Measurements from ENCODE around the gene CARMIL1. TPM values are rescaled to one million over a fixed set of nuclear protein-coding genes. Genes with fewer than 3 reads are reported as not detected.
"Not testable (repeated sequence)": the region's sequence is repeated elsewhere in the genome, so short reads cannot be mapped to it uniquely, and the experiment has no call there.

CARMIL1 gene
- polyA plus RNA-seq, 4 donors = 97.2 to 123 (median 113) TPM

DNA sequence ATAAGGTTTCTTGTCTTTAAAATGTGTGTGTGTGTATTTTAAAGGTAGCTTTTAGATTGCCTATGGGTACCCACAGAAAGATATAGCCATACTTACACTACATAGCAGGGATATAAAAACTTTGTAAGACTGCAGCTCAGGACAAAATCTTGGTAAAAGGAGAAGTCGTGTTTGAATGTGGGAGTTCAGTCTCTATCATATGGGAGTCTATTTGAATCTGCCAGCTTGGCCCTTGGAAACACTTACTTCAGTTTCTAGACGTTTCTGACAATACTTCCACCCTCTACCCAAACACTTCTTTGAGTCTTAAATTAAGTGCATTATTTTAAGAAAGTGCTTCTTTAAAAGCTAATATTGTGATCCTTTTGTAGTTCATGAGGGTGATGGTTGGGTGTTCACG lies 155.7 kb downstream of the CARMIL1 start:
- DNase-seq (ENCODE audit: low read depth in 4 of 4, low spot score in 3 of 4) = no peak

DNA sequence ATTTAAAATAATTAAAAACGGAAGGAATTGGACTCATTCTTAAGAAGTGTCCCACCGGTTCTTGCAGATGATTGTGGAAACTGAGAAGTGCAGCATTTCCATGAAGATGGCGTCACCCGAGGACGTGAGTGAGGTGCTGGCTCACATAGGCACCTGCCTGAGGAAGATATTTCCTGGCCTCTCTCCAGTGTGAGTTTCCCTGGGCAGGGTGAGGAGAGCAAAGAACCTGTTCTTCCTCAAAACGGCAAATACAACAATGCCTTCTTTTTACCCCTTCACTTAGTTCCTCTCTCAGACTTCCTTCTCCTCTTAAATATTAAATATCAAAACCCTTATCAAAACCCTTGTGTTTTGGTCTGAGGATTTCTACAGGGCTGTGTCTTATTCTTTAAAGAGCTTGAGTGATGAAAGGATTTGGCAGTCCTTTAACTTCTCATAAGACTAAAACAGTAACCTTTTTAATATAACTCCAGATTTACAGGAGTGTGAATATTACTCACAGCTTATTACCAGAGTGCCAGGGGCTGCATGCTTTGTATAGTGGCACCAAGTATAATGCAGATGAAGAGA lies 156.3 kb downstream of the CARMIL1 start:
- DNase-seq (ENCODE audit: low read depth in 4 of 4, low spot score in 3 of 4) = no peak

DNA sequence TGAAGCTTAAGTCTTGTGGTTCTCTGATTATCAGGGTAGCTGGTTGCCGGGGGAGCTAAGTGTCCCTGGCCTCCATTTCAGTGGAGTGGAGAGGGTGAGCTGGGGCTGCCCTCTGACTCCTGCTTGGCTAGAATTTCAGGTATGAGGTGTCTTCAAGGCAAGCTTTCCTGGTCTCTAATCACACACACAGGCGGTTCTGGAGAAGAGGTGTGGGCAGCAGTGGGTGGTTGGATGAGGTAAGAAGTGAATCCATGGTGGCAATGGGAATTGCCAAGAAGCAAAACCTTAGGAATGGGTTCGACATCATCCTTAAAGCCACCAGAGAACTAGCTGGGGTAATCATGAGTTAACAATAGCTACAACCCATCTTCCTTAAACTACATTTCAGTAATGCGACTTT lies 157.6 kb downstream of the CARMIL1 start:
- no peak for DNase-seq (ENCODE audit: low read depth in 4 of 4, low spot score in 3 of 4)

- DNase-seq (ENCODE audit: low read depth in 4 of 4, low spot score in 3 of 4) = no peak
These were observed 160.2 kb downstream of the CARMIL1 start for GRCh38 chr6:25439368-25439767.

- no peak for DNase-seq (ENCODE audit: low read depth in 4 of 4, low spot score in 3 of 4)
These were observed 162.6 kb downstream of the CARMIL1 start for GRCh38 chr6:25441663-25442270.

GRCh38 chr6:25442898-25443297 lies 163.7 kb downstream of the CARMIL1 start:
- DNase-seq (ENCODE audit: low read depth in 4 of 4, low spot score in 3 of 4) = no peak

GRCh38 chr6:25444521-25444920 lies 165.3 kb downstream of the CARMIL1 start:
- not testable (repeated sequence) for DNase-seq (ENCODE audit: low read depth in 4 of 4, low spot score in 3 of 4)

DNA sequence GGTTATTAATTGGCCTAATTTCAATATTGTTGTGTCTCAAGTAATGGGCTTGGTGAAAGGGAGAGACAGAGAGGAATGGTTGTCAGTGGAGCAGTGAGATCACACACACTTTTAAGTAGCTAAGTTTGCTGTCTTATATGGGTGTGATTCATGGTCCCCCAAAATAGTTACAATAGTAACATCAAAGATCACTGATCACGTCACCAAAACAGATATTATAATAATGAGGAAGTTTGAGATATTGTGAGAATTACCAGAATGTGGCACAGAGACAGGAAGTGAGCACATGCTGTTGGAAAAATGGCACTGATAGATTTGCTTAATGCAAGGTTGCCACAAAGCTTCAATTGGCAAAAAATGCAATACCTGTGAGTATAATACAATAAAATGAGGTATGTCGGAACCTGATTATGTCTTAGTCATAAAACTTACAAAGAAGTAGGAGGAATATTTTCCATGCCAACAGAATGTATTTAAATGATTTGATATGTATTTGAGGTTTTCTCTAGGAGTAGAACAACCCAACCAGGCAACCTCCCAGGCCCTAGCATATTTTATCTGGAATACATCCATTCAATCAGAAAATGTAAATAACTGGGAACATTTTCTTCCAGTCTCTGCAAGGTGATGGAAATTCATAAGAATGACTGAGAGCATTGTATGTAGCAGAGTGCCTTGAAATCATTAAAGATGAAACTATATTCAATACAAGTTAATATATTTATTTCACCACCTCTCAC lies 167.8 kb downstream of the CARMIL1 start:
- DNase-seq (ENCODE audit: low read depth in 4 of 4, low spot score in 3 of 4) = no peak

GRCh38 chr6:25447570-25447929 lies 168.4 kb downstream of the CARMIL1 start:
- DNase-seq (ENCODE audit: low read depth in 4 of 4, low spot score in 3 of 4) = no peak

- DNase-seq (ENCODE audit: low read depth in 4 of 4, low spot score in 3 of 4) = no peak
These were observed 169.9 kb downstream of the CARMIL1 start for GRCh38 chr6:25448965-25449538.

GRCh38 chr6:25449774-25450173 lies 170.6 kb downstream of the CARMIL1 start:
- DNase-seq (ENCODE audit: low read depth in 4 of 4, low spot score in 3 of 4) = no peak

- DNase-seq (ENCODE audit: low read depth in 4 of 4, low spot score in 3 of 4) = no peak
These were observed 171.5 kb downstream of the CARMIL1 start for GRCh38 chr6:25450469-25451198.

- no peak for DNase-seq (ENCODE audit: low read depth in 4 of 4, low spot score in 3 of 4)
These were observed 172.9 kb downstream of the CARMIL1 start for GRCh38 chr6:25452031-25452430.

- no peak for DNase-seq (ENCODE audit: low read depth in 4 of 4, low spot score in 3 of 4)
These were observed 174.1 kb downstream of the CARMIL1 start for GRCh38 chr6:25453288-25453687.

DNA sequence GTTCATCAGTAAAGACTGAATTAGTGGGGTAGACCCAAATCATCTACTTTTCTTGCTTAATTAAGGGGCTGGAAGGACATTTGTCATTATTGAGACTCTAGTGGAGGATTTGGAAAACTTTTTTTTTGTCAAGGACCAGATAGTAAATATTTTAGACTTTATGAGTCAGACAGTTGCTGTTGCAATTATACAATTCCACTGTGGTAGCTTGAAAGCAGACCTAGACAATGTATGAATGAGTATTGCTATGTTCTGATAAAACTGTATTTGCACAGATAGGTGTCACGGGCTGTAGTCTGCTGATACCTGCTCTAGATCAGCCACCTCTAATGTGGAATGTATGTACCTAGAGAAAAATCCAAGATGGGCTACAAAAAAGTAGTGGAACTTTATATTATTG lies 175.0 kb downstream of the CARMIL1 start:
- no peak for DNase-seq (ENCODE audit: low read depth in 4 of 4, low spot score in 3 of 4)

DNA sequence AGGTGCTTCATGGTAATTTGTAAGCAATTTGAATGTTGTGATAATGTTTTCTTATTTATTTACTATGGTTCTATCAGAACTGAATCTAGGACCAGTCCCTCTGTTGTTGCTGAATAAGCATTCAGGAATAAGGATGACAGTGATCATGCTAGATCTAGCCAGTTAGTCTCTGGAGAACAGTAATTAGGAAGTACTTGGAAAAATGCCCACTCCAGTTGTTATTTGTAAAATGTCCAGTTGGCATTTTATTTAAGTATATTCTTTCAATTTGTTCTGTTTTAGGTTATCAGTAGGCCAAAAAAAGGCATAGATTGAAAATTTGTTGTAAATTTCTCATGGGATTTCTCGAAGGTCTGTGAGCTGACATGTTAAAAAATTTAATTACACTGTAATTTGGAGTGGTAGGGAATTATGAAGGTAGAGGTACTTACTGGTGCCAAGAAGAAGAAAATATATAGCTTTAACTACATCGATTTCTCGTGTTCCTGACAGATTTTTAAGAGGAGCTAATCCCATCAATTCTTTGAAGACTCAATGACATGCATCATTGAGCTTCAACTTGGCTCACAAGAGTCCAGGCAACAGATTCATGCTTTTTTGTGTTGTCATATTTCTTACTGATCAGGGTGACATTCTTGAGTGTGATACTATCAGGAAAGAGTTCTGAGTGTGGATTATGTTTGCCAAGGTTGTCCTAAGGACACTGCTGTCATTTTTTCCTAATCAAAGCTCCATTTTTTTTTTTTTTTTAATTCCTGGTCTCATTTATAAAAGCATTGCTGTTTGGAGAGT lies 177.3 kb downstream of the CARMIL1 start:
- no peak for DNase-seq (ENCODE audit: low read depth in 4 of 4, low spot score in 3 of 4)

DNA sequence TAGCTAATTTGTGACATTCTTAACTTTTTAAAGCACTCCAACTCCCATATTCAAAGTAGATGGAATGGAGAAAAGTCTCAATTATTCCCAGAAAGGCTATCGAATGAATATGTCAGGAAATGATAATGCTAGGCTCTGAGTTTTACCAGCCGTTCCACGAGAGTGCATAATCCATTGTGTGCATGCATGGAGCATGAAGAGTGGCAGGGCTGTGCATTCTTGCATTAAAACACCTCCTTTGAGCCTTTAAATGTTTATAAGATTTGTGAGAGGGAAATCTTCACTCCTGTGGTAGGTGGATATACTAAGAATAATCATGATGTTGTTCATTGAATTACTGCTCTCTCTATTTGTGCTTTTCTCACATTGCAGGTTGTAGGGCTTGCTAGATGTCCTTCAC lies 178.3 kb downstream of the CARMIL1 start:
- no peak for DNase-seq (ENCODE audit: low read depth in 4 of 4, low spot score in 3 of 4)

GRCh38 chr6:25458485-25458884 lies 179.3 kb downstream of the CARMIL1 start:
- DNase-seq (ENCODE audit: low read depth in 4 of 4, low spot score in 3 of 4) = no peak

DNA sequence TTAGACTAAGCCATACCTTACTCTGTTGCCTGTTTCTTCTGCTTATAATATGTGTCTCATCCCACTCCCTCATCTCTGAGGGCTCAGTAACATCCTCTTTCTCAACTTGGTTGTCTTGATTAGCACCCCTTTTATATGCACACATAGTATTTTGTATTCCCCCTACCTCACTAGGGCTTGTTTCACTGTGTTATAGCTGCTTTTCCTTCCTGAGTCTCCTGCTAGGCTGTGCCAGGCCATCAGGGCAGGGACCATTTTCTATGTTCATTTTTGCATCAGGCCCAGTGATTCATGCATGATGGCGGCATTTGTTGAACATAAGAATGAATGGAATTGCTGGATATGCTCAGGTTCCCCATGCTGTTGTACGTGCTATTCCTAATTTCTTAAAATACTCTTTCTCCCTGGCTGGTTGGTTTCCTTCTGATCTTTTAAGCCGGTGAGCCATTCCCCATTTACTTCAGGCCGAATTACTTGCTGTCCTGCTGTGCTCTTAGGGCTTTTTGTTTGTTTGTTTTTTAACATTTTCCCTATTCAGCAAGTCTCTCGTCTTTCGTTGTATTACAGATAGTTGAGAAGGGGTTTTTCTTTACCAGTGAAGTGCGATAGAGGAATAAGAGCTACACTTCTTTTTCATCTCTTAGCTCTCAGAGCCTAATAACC lies 183.2 kb downstream of the CARMIL1 start:
- DNase-seq (ENCODE audit: low read depth in 4 of 4, low spot score in 3 of 4) = no peak

GRCh38 chr6:25463441-25463840 lies 184.3 kb downstream of the CARMIL1 start:
- no peak for DNase-seq (ENCODE audit: low read depth in 4 of 4, low spot score in 3 of 4)

All from right renal pelvis (tissue), 4 donors.